ENCODE measurements around the gene SCN8A.

SCN8A gene

DNA sequence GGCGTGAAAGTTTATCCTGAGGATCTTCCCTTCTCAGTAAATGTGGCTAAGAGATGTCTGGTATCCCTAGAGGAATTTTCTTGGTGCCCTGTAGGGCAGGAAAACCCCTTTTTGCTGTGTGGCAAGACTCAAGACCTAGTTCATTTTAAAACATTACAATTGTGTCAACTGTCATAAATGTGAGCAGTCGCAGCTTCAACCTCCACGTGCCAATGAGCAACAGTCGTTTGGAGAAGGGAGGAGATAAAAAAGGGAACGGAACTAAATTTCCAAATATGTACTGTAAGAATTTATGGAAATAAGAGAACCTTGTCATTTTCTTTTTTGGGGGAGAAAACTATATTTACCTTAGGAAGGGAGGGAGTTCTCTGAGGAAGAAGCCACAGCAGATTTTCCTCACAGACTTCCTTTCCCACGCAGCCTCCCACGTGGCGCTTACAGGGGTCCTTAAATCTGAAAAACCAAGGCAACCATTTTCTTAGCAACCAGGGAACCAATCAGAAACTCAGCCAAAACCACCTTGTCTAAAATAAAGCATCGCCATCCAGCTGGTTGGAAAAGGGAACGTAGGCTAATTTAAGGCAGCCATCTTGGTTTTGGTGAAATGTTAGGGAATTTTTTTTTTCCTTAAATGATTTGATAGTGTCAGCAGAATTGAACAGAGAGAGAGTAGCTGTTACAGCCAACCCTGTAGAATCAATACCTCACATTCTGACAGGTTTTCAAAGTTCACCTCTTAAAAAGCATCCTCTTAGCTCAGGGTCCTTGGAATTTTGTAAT is 158.4 kb downstream of the SCN8A start:
- no peak for DNase-seq
- Histone ChIP-seq H3K36me3 (no peaks in the 10 kb centered on the region), H3K27ac (no peak overlapping the region), H3K9me3 (no peaks in the 10 kb centered on the region), H3K4me1 (peaks cover 0 to 7% (median 2%) of the 10 kb centered on the region in 4 donors), H3K4me3 (no peak overlapping the region), H3K27me3 (peaks cover 0 to 3% of the 10 kb centered on the region in 2 donors)
- intact Hi-C loops (cut with DNase I; ENCODE audit: low total_unique reads) = no loop called here
- TF ChIP-seq CTCF (IDR thresholded peaks at IDR 0.05) = no peak

DNA sequence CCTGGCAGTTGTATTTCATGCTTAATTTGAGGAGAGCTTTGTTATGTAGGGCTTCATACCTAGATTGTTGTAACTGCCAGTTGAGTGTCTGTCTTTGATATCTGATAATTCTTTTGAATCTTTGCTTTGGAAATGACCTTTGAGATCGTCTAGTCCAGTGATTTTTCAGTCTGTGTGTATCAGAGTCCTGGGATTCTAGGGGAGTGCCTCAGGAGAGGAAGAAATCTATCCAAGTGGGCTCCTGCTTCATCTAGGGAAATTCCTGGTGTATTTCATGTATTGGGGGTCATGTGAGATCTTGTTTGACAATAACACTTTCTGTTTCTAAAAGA is 158.9 kb downstream of the SCN8A start:
- no peak overlapping the region for H3K27ac ChIP-seq
- DNase-seq = no peak
- H3K36me3 ChIP-seq = no peaks in the 10 kb centered on the region
- H3K4me1 ChIP-seq = peaks cover 0 to 7% (median 2%) of the 10 kb centered on the region in 4 donors
- H3K27me3 ChIP-seq = peaks cover 0 to 3% of the 10 kb centered on the region in 2 donors
- intact Hi-C loops (cut with DNase I; ENCODE audit: low total_unique reads) = no loop called here
- H3K4me3 ChIP-seq = no peak overlapping the region
- no peaks in the 10 kb centered on the region for H3K9me3 ChIP-seq
- TF ChIP-seq CTCF (IDR thresholded peaks at IDR 0.05) = no peak

GRCh38 chr12:51751661-51752060 is 160.6 kb downstream of the SCN8A start:
- peak in 1 of 2 donors; percentile 49 for DNase-seq
- H3K27ac ChIP-seq = no peak overlapping the region

DNA sequence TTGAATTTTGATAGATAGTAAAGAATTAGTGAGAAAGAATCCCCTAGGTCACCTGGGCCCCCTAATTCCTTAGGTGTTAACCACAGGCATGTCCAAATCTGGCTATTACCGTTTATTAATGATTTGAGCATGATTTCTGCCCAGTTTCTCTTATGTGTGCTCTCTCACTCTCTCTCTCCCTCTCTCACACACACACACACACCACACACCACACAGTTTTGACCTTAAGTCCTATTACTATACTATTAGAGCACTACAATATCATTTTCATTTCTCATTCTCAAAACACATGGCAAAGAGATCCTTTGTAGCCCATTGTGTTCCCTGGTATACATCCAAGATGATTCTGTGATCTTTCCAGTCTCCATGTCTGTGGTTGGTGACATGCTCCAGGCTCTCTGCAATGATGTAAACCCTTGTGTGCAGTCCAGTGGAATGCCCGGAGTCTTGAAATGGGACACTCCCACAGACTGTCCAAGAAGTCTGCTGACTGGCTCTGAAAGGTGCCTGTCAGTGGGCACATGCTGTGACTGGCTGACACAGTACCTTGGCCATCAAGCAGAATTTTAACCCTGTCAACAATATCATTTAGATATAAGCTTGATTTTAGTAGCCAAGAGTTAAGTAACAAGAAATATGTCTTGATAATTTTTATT is 161.3 kb downstream of the SCN8A start:
- intact Hi-C loops (cut with DNase I; ENCODE audit: low total_unique reads) = no loop called here
- Histone ChIP-seq H3K4me3 (no peak overlapping the region), H3K9me3 (no peaks in the 10 kb centered on the region), H3K36me3 (no peaks in the 10 kb centered on the region), H3K4me1 (peaks cover 0 to 7% (median 2%) of the 10 kb centered on the region in 4 donors), H3K27me3 (peaks cover 0 to 7% of the 10 kb centered on the region in 2 donors), H3K27ac (no peak overlapping the region)
- DNase-seq = peak in 1 of 2 donors; percentile 39
- no peak for TF ChIP-seq CTCF (IDR thresholded peaks at IDR 0.05)

More at GRCh38 chr12:51751661-51752060, 160.6 kb downstream of the SCN8A start:
- Histone ChIP-seq H3K9me3 (no peaks in the 10 kb centered on the region), H3K4me3 (no peak overlapping the region), H3K27me3 (peaks cover 0 to 7% of the 10 kb centered on the region in 2 donors), H3K4me1 (peaks cover 0 to 7% (median 2%) of the 10 kb centered on the region in 4 donors), H3K36me3 (no peaks in the 10 kb centered on the region)
- no peak for TF ChIP-seq CTCF (IDR thresholded peaks at IDR 0.05)
- intact Hi-C loops (cut with DNase I; ENCODE audit: low total_unique reads) = no loop called here

DNA sequence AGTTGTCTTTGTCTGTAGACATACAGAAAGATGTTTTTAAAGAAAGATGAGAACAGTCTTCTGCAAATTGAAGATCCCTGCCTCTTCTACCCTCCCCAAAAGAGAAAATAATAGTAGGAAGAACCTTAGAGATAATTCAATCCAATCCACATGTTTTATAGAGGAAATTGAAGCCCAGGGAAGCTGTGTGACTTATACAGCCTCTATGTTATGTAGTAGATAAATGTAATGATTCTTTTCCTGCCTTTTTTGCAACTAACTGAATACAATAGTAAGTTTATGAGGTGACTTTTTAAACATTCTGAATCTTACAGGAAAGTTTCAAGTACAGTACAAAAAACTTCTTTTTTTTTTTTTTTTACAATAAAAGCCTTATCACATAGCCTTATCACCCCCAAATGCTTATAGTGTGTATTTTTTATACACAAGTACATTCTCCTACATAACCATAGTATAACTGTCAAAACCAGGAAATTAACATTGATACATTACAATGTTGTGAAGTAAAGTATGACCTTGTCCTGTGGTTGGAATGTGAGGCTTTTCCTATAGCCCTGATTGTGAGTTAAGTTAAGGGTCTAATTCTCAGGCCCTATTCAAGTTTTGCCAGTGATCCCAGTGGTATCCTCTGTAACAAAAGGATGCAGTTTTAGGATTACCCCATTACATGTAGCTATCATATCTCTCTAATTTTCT is 163.1 kb downstream of the SCN8A start:
- H3K27ac ChIP-seq = no peak overlapping the region
- peaks cover 0 to 7% (median 2%) of the 10 kb centered on the region in 4 donors for H3K4me1 ChIP-seq
- intact Hi-C loops (cut with DNase I; ENCODE audit: low total_unique reads) = no loop called here
- TF ChIP-seq CTCF (IDR thresholded peaks at IDR 0.05) = no peak
- H3K4me3 ChIP-seq = no peak overlapping the region
- no peak for DNase-seq
- no peaks in the 10 kb centered on the region for H3K9me3 ChIP-seq
- H3K27me3 ChIP-seq = peaks cover 0 to 7% of the 10 kb centered on the region in 2 donors
- no peaks in the 10 kb centered on the region for H3K36me3 ChIP-seq
